GM06990 (cell line): ENCODE measurements around the gene PTPRN2.

Source experiments
- DNase-seq: peaks from one replicate; pipeline ENCODE4 v3.0.0-alpha.2; 2011; ENCODE audit not compliant: insufficient read length; ENCODE audit errors: extremely low read depth
- H3K27me3 ChIP-seq: replicated peaks from 2 replicates; pipeline ENCODE4 v1.6.0; 2011; ENCODE audit warnings: low read length; ENCODE audit not compliant: control insufficient read depth, insufficient read depth
- H3K36me3 ChIP-seq: 2 replicates; pipeline ENCODE4 v1.5.1; 2011; ENCODE audit warnings: low read length; ENCODE audit not compliant: control insufficient read depth, insufficient read depth
- H3K4me3 ChIP-seq: replicated peaks from 2 replicates; pipeline ENCODE4 v1.5.1; 2011; ENCODE audit warnings: low read depth, mild to moderate bottlenecking, control low read depth, low read length
- CTCF ChIP-seq: IDR thresholded peaks from 2 replicates; pipeline ENCODE4 v1.5.1; 2011; ENCODE audit warnings: low read length, control low read depth, mild to moderate bottlenecking, inconsistent platforms; ENCODE audit not compliant: insufficient read depth, poor library complexity, severe bottlenecking

Gene PTPRN2

GRCh38 chr7:158315326-158315725, 272.3 kb downstream of the PTPRN2 start:
- TF ChIP-seq CTCF = no peak
- Histone ChIP-seq H3K27me3 (no peaks in the 10 kb centered on the region), H3K36me3 (no peaks in the 10 kb centered on the region), H3K4me3 (no peak overlapping the region)
- DNase-seq = no peak

DNA sequence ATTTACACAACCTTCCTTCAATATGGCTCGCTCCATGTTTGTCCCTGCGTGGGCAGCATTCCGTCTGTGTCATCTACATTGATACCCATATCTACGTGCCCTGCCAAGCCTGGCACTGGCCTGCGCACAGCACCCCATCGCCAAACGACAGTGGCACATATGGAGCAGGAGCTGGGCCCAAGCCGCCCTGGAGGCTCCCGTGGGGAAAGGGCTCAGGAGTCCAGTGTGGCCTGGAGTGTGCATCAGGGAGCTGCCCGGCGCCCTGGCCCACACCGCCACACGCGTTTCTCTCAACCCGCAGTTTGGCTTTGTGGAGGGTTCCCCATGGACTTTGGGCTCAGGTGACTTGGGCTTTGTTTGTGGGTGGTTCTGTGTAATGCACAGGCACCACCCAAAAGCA, 273.2 kb downstream of the PTPRN2 start:
- DNase-seq = no peak
- no peak for TF ChIP-seq CTCF
- H3K27me3 ChIP-seq = no peaks in the 10 kb centered on the region
- no peak overlapping the region for H3K4me3 ChIP-seq
- H3K36me3 ChIP-seq = no peaks in the 10 kb centered on the region

- Histone ChIP-seq H3K36me3 (no peaks in the 10 kb centered on the region), H3K27me3 (no peaks in the 10 kb centered on the region), H3K4me3 (no peak overlapping the region)
- TF ChIP-seq CTCF = no peak
- no peak for DNase-seq
Observed at GRCh38 chr7:158313931-158314330, 273.7 kb downstream of the PTPRN2 start.

DNA sequence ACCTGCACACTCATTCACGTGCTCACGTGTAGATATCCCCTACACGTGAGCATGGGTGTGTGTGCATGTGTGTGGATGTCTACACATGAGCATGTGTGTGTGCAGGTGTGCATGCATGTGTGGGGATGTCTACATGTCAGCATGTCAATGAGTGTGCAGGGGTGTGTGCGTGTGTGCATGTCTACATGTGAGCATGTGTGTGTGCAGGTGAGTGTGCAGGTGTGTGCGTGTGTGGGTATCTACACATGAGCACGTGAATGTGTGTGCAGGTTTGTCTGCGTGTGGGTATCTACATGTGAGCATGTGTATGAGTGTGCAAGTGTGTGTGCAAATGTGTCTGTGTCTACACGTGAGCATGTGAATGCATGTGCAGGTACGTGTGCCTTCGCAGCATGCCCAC, 274.8 kb downstream of the PTPRN2 start:
- Histone ChIP-seq H3K36me3 (no peaks in the 10 kb centered on the region), H3K27me3 (no peaks in the 10 kb centered on the region), H3K4me3 (no peak overlapping the region)
- TF ChIP-seq CTCF = no peak
- no peak for DNase-seq

- no peak for DNase-seq
- H3K4me3 ChIP-seq = no peak overlapping the region
- TF ChIP-seq CTCF = no peak
- no peaks in the 10 kb centered on the region for H3K27me3 ChIP-seq
- H3K36me3 ChIP-seq = no peaks in the 10 kb centered on the region
Observed at GRCh38 chr7:158311791-158312190, 275.8 kb downstream of the PTPRN2 start.

DNA sequence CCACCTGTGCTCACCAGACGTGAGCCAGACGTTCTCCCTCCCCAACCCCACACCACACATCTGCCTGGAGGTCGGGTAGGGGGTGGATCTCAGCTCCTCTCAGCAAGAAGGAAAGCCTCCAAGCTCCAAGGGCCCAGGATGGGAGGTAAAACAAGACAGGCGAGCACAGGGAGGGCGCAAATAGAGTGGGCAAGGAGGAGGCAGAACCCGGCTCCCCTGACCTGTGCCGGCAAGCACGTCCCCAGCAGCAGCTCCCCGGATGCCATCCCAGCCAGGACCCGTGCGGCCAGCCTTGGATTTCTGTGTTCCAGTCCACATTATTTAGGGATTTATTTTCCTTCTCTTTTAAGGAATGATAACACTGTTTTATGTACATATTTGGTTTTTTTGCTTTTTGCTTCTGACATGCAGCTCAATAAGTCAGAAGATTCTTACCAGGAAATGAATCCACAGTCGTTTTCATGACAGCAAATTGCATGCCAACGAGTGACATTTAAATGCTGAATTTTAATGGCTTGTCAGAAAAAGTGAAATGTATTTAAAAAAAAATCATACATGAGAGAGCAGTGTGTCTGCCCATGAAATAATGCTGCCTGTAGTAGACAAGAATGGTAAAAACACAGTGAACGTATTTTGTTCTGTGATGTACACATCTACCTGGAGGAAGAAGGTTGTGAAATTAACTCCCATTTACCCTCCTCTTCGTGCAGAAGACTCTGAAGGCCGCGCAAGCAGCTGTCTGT, 276.5 kb downstream of the PTPRN2 start:
- no peak for TF ChIP-seq CTCF
- DNase-seq = no peak
- no peak overlapping the region for H3K4me3 ChIP-seq
- H3K27me3 ChIP-seq = no peaks in the 10 kb centered on the region
- H3K36me3 ChIP-seq = no peaks in the 10 kb centered on the region
